ENCODE results near the gene RANBP10. TPM values are rescaled to one million over a fixed set of nuclear protein-coding genes. Genes with fewer than 3 reads are reported as not detected.

RANBP10 gene
- total and polyA plus RNA-seq, 2 of the 13 experiments (the other 11 are each of a cell fraction or from before 2014, with no cell fraction given) = 9.2 to 22.7 TPM

DNA sequence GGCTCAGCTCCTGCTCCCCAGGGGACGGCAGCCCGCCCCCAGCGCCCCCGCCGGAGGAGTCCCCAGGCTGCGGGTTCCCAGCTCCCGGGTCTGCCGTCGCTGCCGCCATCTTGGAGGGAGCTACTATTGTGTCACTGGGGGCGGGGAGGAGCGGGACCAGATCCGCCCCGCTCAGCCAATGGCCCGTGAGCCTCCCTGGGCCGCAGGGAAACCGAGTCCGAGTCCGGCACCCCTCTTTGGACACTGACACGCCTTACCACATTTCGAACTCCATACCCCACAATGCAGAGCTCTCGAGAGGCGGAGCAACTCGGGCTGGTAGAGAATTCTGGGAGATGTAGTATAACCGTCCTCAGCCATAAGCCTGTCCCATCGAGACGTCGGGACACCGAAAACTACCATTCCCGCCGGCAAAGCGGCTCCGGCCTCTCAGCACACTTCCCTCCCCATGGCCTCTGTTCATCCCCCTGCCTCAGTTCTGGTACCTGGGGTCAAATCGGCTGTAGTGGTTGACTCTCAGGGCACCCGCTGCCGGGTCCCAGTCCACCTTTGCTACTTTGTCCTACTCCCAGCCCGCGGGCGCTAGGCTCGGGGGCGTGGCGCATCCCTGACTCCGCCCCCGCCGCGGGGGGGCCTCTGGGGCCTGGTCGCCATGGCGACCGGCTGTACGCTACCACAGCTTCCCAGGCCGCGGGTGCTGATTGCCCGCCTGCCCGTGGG is at the start of gene RANBP10, which contains the start of gene TSNAXIP1 (continued):
- TF ChIP-seq ZNF251 (CRISPR knock-in tag; IDR thresholded peaks at IDR 0.05) (no peak), NFIC (IDR thresholded peaks at IDR 0.05; ENCODE audit: low read length) (no peak), FLYWCH1 (CRISPR knock-in tag; IDR thresholded peaks at IDR 0.05) (no peak), ZFP36L1 (CRISPR knock-in tag; IDR thresholded peaks at IDR 0.05) (no peak; the same call in 1 of the 2 replicates), POLR2AphosphoS2 (IDR thresholded peaks at IDR 0.05; ENCODE audit: low read depth, low read length) (no peak), ATRX (CRISPR knock-in tag; IDR thresholded peaks at IDR 0.05; ENCODE audit: borderline replicate concordance) (no peak), HOXD1 (CRISPR knock-in tag; IDR thresholded peaks at IDR 0.05) (0 out of 2 replicates have a peak, but pooled peaks have one; percentile 15), ZNF431 (CRISPR knock-in tag; IDR thresholded peaks at IDR 0.05; ENCODE audit: borderline replicate concordance, low read depth) (no peak; the same call in 1 of the 2 replicates), TERF1 (CRISPR knock-in tag; IDR thresholded peaks at IDR 0.05) (no peak), LCORL (IDR thresholded peaks at IDR 0.05) (no peak), LCORL (CRISPR knock-in tag; IDR thresholded peaks at IDR 0.05) (no peak), SUZ12 (IDR thresholded peaks at IDR 0.05; ENCODE audit: low read depth, low read length) (peak; percentile 99), RFXAP (CRISPR knock-in tag; IDR thresholded peaks at IDR 0.05; ENCODE audit: borderline replicate concordance) (peak; percentile 35; the same call in 1 of the 2 replicates), CBFB (CRISPR knock-in tag; IDR thresholded peaks at IDR 0.05) (peak; percentile 17; the same call in 1 of the 2 replicates), ZNF674 (CRISPR knock-in tag; IDR thresholded peaks at IDR 0.05; ENCODE audit: low read depth) (0 out of 2 replicates have a peak, but pooled peaks have one; percentile 54), GMEB2 (CRISPR knock-in tag; IDR thresholded peaks at IDR 0.05; ENCODE audit: low read depth) (no peak)
- TF ChIP-seq, protein P1, sequence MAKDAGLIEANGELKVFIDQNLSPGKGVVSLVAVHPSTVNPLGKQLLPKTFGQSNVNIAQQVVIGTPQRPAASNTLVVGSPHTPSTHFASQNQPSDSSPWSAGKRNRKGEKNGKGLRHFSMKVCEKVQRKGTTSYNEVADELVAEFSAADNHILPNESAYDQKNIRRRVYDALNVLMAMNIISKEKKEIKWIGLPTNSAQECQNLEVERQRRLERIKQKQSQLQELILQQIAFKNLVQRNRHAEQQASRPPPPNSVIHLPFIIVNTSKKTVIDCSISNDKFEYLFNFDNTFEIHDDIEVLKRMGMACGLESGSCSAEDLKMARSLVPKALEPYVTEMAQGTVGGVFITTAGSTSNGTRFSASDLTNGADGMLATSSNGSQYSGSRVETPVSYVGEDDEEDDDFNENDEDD (CRISPR knock-in tag; IDR thresholded peaks at IDR 0.05; ENCODE audit: borderline replicate concordance) = 0 out of 2 replicates have a peak, but pooled peaks have one; percentile 19
- TF ChIP-seq, protein P2, sequence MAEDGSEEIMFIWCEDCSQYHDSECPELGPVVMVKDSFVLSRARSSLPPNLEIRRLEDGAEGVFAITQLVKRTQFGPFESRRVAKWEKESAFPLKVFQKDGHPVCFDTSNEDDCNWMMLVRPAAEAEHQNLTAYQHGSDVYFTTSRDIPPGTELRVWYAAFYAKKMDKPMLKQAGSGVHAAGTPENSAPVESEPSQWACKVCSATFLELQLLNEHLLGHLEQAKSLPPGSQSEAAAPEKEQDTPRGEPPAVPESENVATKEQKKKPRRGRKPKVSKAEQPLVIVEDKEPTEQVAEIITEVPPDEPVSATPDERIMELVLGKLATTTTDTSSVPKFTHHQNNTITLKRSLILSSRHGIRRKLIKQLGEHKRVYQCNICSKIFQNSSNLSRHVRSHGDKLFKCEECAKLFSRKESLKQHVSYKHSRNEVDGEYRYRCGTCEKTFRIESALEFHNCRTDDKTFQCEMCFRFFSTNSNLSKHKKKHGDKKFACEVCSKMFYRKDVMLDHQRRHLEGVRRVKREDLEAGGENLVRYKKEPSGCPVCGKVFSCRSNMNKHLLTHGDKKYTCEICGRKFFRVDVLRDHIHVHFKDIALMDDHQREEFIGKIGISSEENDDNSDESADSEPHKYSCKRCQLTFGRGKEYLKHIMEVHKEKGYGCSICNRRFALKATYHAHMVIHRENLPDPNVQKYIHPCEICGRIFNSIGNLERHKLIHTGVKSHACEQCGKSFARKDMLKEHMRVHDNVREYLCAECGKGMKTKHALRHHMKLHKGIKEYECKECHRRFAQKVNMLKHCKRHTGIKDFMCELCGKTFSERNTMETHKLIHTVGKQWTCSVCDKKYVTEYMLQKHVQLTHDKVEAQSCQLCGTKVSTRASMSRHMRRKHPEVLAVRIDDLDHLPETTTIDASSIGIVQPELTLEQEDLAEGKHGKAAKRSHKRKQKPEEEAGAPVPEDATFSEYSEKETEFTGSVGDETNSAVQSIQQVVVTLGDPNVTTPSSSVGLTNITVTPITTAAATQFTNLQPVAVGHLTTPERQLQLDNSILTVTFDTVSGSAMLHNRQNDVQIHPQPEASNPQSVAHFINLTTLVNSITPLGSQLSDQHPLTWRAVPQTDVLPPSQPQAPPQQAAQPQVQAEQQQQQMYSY (CRISPR knock-in tag; IDR thresholded peaks at IDR 0.05) = no peak
- TF ChIP-seq, protein P3, sequence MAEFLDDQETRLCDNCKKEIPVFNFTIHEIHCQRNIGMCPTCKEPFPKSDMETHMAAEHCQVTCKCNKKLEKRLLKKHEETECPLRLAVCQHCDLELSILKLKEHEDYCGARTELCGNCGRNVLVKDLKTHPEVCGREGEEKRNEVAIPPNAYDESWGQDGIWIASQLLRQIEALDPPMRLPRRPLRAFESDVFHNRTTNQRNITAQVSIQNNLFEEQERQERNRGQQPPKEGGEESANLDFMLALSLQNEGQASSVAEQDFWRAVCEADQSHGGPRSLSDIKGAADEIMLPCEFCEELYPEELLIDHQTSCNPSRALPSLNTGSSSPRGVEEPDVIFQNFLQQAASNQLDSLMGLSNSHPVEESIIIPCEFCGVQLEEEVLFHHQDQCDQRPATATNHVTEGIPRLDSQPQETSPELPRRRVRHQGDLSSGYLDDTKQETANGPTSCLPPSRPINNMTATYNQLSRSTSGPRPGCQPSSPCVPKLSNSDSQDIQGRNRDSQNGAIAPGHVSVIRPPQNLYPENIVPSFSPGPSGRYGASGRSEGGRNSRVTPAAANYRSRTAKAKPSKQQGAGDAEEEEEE (CRISPR knock-in tag; IDR thresholded peaks at IDR 0.05; ENCODE audit: borderline replicate concordance) = no peak; the same call in 1 of the 2 replicates

Measured in HepG2 (cell line).